ENCODE data around the gene ZDHHC16.

ZDHHC16 gene

DNA sequence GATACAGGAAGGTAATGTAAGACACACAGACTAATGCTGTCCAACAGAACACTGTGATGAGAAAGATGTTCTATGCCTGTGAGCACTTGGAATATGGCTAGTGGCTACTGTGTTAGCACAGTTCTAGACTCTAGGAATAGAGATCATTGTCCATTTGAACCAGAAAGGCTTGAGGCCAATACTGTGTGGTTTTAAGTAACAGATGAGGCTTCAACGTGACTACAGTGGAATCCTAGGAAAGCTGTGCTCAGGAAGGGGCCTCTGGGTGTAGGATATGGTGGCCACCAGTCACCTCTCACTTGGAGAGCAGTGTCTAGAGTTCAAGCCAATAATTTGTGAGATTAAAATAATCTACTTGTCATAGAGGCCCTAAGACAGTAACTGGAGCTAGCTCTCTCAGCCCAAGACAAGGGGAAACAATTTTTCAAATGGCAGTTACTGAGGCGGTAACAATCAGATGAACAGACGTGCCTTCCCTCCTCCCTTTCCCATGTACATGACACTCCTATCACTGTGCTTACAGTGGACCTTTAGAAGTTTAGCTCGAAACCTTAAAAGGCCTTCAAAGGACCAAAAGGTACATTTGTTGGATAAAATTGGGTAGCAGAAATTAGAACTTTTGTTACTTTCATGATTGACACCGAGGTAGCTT, 10.2 kb downstream of the ZDHHC16 start:
- ATAC-seq, result no peak
- TF ChIP-seq CREB5 (CRISPR knock-in tag; IDR thresholded peaks at IDR 0.05; ENCODE audit: low read depth), result no peak

DNA sequence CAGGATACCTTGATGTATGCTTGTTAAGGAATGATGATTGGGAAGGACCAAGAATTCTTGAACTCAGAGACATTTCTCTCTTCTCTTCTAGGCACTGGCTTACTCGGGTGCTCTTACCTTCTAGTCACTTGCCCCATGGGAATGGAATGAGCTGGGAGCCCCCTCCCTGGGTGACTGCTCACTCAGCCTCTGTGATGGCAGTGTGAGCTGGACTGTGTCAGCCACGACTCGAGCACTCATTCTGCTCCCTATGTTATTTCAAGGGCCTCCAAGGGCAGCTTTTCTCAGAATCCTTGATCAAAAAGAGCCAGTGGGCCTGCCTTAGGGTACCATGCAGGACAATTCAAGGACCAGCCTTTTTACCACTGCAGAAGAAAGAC, 10.7 kb downstream of the ZDHHC16 start:
- TF ChIP-seq CREB5 (CRISPR knock-in tag; IDR thresholded peaks at IDR 0.05; ENCODE audit: low read depth) (no peak), PPARA (CRISPR knock-in tag; IDR thresholded peaks at IDR 0.05; ENCODE audit: borderline replicate concordance) (no peak), BACH2 (CRISPR knock-in tag; IDR thresholded peaks at IDR 0.05; ENCODE audit: borderline replicate concordance) (no peak), ZNF8 (CRISPR knock-in tag; IDR thresholded peaks at IDR 0.05) (no peak), OSR1 (CRISPR knock-in tag; IDR thresholded peaks at IDR 0.05) (no peak), RARB (CRISPR knock-in tag; IDR thresholded peaks at IDR 0.05) (no peak), TSHZ2 (CRISPR knock-in tag; IDR thresholded peaks at IDR 0.05) (no peak), ZFP3 (CRISPR knock-in tag; IDR thresholded peaks at IDR 0.05) (no peak), CSDC2 (CRISPR knock-in tag; IDR thresholded peaks at IDR 0.05) (no peak), ISL1 (CRISPR knock-in tag; IDR thresholded peaks at IDR 0.05) (no peak), TCF4 (CRISPR knock-in tag; IDR thresholded peaks at IDR 0.05; ENCODE audit: borderline replicate concordance) (no peak), GLIS3 (CRISPR knock-in tag; IDR thresholded peaks at IDR 0.05) (no peak), ZFP30 (CRISPR knock-in tag; IDR thresholded peaks at IDR 0.05) (no peak), ZC3H10 (CRISPR knock-in tag; IDR thresholded peaks at IDR 0.05) (no peak)
- TF ChIP-seq, protein P1, sequence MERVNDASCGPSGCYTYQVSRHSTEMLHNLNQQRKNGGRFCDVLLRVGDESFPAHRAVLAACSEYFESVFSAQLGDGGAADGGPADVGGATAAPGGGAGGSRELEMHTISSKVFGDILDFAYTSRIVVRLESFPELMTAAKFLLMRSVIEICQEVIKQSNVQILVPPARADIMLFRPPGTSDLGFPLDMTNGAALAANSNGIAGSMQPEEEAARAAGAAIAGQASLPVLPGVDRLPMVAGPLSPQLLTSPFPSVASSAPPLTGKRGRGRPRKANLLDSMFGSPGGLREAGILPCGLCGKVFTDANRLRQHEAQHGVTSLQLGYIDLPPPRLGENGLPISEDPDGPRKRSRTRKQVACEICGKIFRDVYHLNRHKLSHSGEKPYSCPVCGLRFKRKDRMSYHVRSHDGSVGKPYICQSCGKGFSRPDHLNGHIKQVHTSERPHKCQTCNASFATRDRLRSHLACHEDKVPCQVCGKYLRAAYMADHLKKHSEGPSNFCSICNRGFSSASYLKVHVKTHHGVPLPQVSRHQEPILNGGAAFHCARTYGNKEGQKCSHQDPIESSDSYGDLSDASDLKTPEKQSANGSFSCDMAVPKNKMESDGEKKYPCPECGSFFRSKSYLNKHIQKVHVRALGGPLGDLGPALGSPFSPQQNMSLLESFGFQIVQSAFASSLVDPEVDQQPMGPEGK (CRISPR knock-in tag; IDR thresholded peaks at IDR 0.05; ENCODE audit: borderline replicate concordance), result no peak
- TF ChIP-seq, protein P2, sequence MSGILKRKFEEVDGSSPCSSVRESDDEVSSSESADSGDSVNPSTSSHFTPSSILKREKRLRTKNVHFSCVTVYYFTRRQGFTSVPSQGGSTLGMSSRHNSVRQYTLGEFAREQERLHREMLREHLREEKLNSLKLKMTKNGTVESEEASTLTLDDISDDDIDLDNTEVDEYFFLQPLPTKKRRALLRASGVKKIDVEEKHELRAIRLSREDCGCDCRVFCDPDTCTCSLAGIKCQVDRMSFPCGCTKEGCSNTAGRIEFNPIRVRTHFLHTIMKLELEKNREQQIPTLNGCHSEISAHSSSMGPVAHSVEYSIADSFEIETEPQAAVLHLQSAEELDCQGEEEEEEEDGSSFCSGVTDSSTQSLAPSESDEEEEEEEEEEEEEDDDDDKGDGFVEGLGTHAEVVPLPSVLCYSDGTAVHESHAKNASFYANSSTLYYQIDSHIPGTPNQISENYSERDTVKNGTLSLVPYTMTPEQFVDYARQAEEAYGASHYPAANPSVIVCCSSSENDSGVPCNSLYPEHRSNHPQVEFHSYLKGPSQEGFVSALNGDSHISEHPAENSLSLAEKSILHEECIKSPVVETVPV (CRISPR knock-in tag; IDR thresholded peaks at IDR 0.05), result no peak
- ATAC-seq, result no peak

- TF ChIP-seq TOX (CRISPR knock-in tag; IDR thresholded peaks at IDR 0.05; ENCODE audit: borderline replicate concordance) (no peak), ESRRG (CRISPR knock-in tag; IDR thresholded peaks at IDR 0.05) (no peak), PPARA (CRISPR knock-in tag; IDR thresholded peaks at IDR 0.05; ENCODE audit: borderline replicate concordance) (no peak), BACH2 (CRISPR knock-in tag; IDR thresholded peaks at IDR 0.05; ENCODE audit: borderline replicate concordance) (no peak), RARB (CRISPR knock-in tag; IDR thresholded peaks at IDR 0.05) (no peak), ZNF8 (CRISPR knock-in tag; IDR thresholded peaks at IDR 0.05) (no peak), TCF4 (CRISPR knock-in tag; IDR thresholded peaks at IDR 0.05; ENCODE audit: borderline replicate concordance) (no peak), CREB5 (CRISPR knock-in tag; IDR thresholded peaks at IDR 0.05; ENCODE audit: low read depth) (no peak), TSHZ2 (CRISPR knock-in tag; IDR thresholded peaks at IDR 0.05) (no peak), ARNTL (CRISPR knock-in tag; IDR thresholded peaks at IDR 0.05; ENCODE audit: borderline replicate concordance, low read depth) (no peak), GLIS3 (CRISPR knock-in tag; IDR thresholded peaks at IDR 0.05) (no peak)
- TF ChIP-seq, protein P2 (CRISPR knock-in tag; IDR thresholded peaks at IDR 0.05), result no peak
- ATAC-seq, result no peak
These were observed 13.1 kb downstream of the ZDHHC16 start for GRCh38 chr10:97459111-97459510.
